Uterus (tissue), 2 donors: ENCODE measurements around the gene SPRY2.

ENCODE experiments used
- CTCF ChIP-seq, 4 experiments: fragments of 200-600 bp in 2 of 4; fragments of 450-650 bp in 2 of 4; sonication (generic) in 2 of 4; IDR thresholded peaks; one replicate each; pipeline ENCODE4 v1.5.1; 2016 to 2019; ENCODE audit warnings: antibody characterized with exemption in 4 of 4, mild to moderate bottlenecking in 2 of 4, moderate library complexity in 1 of 4
- POLR2A ChIP-seq, 2 donors: fragments of 450-650 bp; IDR thresholded peaks; one replicate each; pipeline ENCODE4 v1.6.1; 2016; ENCODE audit warnings: antibody characterized with exemption in 2 of 2, mild to moderate bottlenecking in 1 of 2, moderate library complexity in 1 of 2

- TF ChIP-seq CTCF (IDR thresholded peaks at IDR 0.05) (no peak), POLR2A (IDR thresholded peaks at IDR 0.05) (no peak)
Observed at GRCh38 chr13:80348314-80348713, 7.4 kb upstream of the SPRY2 start.
